ENCODE measurements around the gene CAMK2G. TPM values are rescaled to one million over a fixed set of nuclear protein-coding genes. Genes with fewer than 3 reads are reported as not detected.
A peak's percentile ranks its signal among the peaks of the same experiment; 100 is the strongest.

CAMK2G gene
- total and polyA plus RNA-seq, 9 donors = 9.8 to 42.9 (median 16.7) TPM

GRCh38 chr10:73786512-73786885 is 87.9 kb downstream of the CAMK2G start:
- peaks cover 9% of the 10 kb centered on the region for H3K4me1 ChIP-seq (ENCODE audit: insufficient read depth)
- H3K27me3 ChIP-seq = no peaks in the 10 kb centered on the region
- WGBS, 3 donors = 0 to 5% (median 5%) methylated on average over 2 of the region's 2 CpGs
- no peaks in the 10 kb centered on the region for H3K36me3 ChIP-seq
- no peak overlapping the region for H3K27ac ChIP-seq
- TF ChIP-seq POLR2A (IDR thresholded peaks at IDR 0.05) (no peak), CTCF (IDR thresholded peaks at IDR 0.05) (no peak), EP300 (IDR thresholded peaks at IDR 0.05) (no peak)
- intact Hi-C loops (cut with DNase I) = no loop called here
- DNase-seq = peak in 1 of 5 donors; percentile 7
- no peaks in the 10 kb centered on the region for H3K9me3 ChIP-seq
- peak overlapping the region; percentile 90 for H3K4me3 ChIP-seq

- Histone ChIP-seq H3K4me3 (peak overlapping the region; percentile 90), H3K27ac (peak overlapping the region; percentile 26 to 76), H3K9me3 (no peaks in the 10 kb centered on the region), H3K27me3 (no peaks in the 10 kb centered on the region), H3K36me3 (no peaks in the 10 kb centered on the region), H3K4me1 (ENCODE audit: insufficient read depth) (peaks cover 12% of the 10 kb centered on the region)
- intact Hi-C loops (cut with DNase I) = no loop called here
- DNase-seq = peak in 1 of 5 donors; percentile 58
- WGBS, 3 donors = 1 to 2% (median 2%) methylated on average over 22 to 54 of the region's 54 CpGs
- TF ChIP-seq CTCF (IDR thresholded peaks at IDR 0.05) (no peak), POLR2A (IDR thresholded peaks at IDR 0.05) (no peak), EP300 (IDR thresholded peaks at IDR 0.05) (no peak)
Measured at GRCh38 chr10:73785721-73786511, 88.4 kb downstream of the CAMK2G start.

GRCh38 chr10:73785211-73785720 is 89.1 kb downstream of the CAMK2G start, which contains the start of gene ZSWIM8:
ZSWIM8 (plus strand) TSS chr10:73785606; CDS start chr10:73785879, 273 bp downstream.
- TF ChIP-seq POLR2A (IDR thresholded peaks at IDR 0.05) = peak; percentile 53
- TF ChIP-seq CTCF (IDR thresholded peaks at IDR 0.05) = no peak
- Histone ChIP-seq H3K9me3 (no peaks in the 10 kb centered on the region), H3K27ac (peak within 1 kb of the TSS; percentile 26 to 76), H3K4me1 (ENCODE audit: insufficient read depth) (peaks cover 14% of the 10 kb centered on the region), H3K36me3 (no peaks in the 10 kb centered on the region), H3K27me3 (no peaks in the 10 kb centered on the region), H3K4me3 (peak within 1 kb of the TSS; percentile 90)
- peak; percentile 82 to 91 (median 87) for DNase-seq
- intact Hi-C loops (cut with DNase I) = no loop called here
- WGBS, 3 donors = 0% methylated on average over 31 to 36 of the region's 36 CpGs

- no peaks in the 10 kb centered on the region for H3K27me3 ChIP-seq
- H3K9me3 ChIP-seq = no peaks in the 10 kb centered on the region
- H3K27ac ChIP-seq = no peak overlapping the region
- 49 to 52% (median 50%) methylated on average over 2 of the region's 2 CpGs for WGBS, 3 donors
- H3K4me1 ChIP-seq (ENCODE audit: insufficient read depth) = peaks cover 14% of the 10 kb centered on the region
- H3K4me3 ChIP-seq = peak overlapping the region; percentile 78
- H3K36me3 ChIP-seq = no peaks in the 10 kb centered on the region
- TF ChIP-seq POLR2A (IDR thresholded peaks at IDR 0.05) = no peak
- no peak for TF ChIP-seq CTCF (IDR thresholded peaks at IDR 0.05)
- TF ChIP-seq EP300 (IDR thresholded peaks at IDR 0.05) = no peak
- no peak for DNase-seq
- intact Hi-C loops (cut with DNase I) = no loop called here
Measured at GRCh38 chr10:73782749-73783085, 91.6 kb downstream of the CAMK2G start.

Measured in ovary (tissue), 9 donors.